Transverse colon (tissue), 3 donors: Measurements from ENCODE around the gene DAB2IP.
"Not testable (repeated sequence)": the region's sequence is repeated elsewhere in the genome, so short reads cannot be mapped to it uniquely, and the experiment has no call there.

Experiments
- CTCF ChIP-seq, 5 experiments: fragments of 200-600 bp in 3 of 5; fragments of 450-650 bp in 2 of 5; sonication (generic) in 3 of 5; IDR thresholded peaks; 1 replicate in 2 of 5; 2 replicates in 3 of 5; pipeline ENCODE4 v1.5.1; 2016 to 2017; ENCODE audit warnings: antibody characterized with exemption in 5 of 5, inconsistent platforms in 3 of 5, mild to moderate bottlenecking in 2 of 5, moderate library complexity in 1 of 5
- POLR2A ChIP-seq: fragments of 450-650 bp; IDR thresholded peaks from one replicate; pipeline ENCODE4 v1.6.1; 2016; ENCODE audit warnings: antibody characterized with exemption, mild to moderate bottlenecking, moderate library complexity

DNA sequence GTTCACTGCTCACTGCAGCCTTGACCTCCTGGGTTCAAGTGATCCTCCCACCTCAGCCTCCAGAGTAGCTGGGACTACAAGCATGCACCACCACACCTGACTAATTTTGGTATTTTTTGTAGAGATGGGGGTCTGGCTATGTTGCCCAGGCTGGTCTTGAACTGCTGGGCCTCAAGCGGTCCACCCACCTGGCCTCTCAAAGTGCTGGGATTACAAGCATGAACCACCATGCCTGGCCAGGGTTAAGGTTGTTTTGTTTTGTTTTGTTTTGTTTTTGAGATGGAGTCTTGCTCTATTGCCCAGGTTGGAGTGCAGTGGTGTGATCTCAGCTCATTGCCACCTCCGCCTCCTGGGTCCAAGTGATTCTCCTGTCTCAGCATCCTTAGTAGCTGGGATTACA is 28.0 kb upstream of the DAB2IP start:
- TF ChIP-seq CTCF (IDR thresholded peaks at IDR 0.05); POLR2A: not testable (repeated sequence)
